HG02840 (cell line): ENCODE data around the gene DNAJC5.

ENCODE experiments used
- ATAC-seq: cut with Tn5 transposase; IDR thresholded peaks from one replicate; pipeline ENCODE4 v1.9.1; 2021; ENCODE audit warnings: mild to moderate bottlenecking, moderate library complexity, moderate number of reproducible peaks; ENCODE audit not compliant: unreplicated experiment, low FRiP score

Gene DNAJC5

GRCh38 chr20:63937596-63937995 lies 42.7 kb downstream of the DNAJC5 start:
- ATAC-seq: no peak

GRCh38 chr20:63939061-63939935 lies 44.4 kb downstream of the DNAJC5 start:
- no peak for ATAC-seq

GRCh38 chr20:63940071-63940471 lies 45.1 kb downstream of the DNAJC5 start:
- no peak for ATAC-seq

- no peak for ATAC-seq
Observed at GRCh38 chr20:63940472-63941266, 45.7 kb downstream of the DNAJC5 start.

GRCh38 chr20:63941282-63942081 lies 46.6 kb downstream of the DNAJC5 start:
- ATAC-seq: no peak

- no peak for ATAC-seq
Observed at GRCh38 chr20:63942250-63942951, 47.5 kb downstream of the DNAJC5 start.

GRCh38 chr20:63942969-63943807 lies 48.3 kb downstream of the DNAJC5 start:
- ATAC-seq: no peak

GRCh38 chr20:63943808-63944077 lies 48.8 kb downstream of the DNAJC5 start:
- ATAC-seq: no peak

GRCh38 chr20:63944078-63944941 lies 49.4 kb downstream of the DNAJC5 start:
- no peak for ATAC-seq

- ATAC-seq: no peak
Observed at GRCh38 chr20:63945031-63945658, 50.2 kb downstream of the DNAJC5 start.

- ATAC-seq: no peak
Observed at GRCh38 chr20:63945921-63946920, 51.3 kb downstream of the DNAJC5 start.

GRCh38 chr20:63946986-63947637 lies 52.2 kb downstream of the DNAJC5 start:
- no peak for ATAC-seq

- no peak for ATAC-seq
Observed at GRCh38 chr20:63947638-63948456, 52.9 kb downstream of the DNAJC5 start.

GRCh38 chr20:63950701-63951397 lies 55.9 kb downstream of the DNAJC5 start:
- no peak for ATAC-seq
